ENCODE results near the gene POLR3H.

POLR3H gene

DNA sequence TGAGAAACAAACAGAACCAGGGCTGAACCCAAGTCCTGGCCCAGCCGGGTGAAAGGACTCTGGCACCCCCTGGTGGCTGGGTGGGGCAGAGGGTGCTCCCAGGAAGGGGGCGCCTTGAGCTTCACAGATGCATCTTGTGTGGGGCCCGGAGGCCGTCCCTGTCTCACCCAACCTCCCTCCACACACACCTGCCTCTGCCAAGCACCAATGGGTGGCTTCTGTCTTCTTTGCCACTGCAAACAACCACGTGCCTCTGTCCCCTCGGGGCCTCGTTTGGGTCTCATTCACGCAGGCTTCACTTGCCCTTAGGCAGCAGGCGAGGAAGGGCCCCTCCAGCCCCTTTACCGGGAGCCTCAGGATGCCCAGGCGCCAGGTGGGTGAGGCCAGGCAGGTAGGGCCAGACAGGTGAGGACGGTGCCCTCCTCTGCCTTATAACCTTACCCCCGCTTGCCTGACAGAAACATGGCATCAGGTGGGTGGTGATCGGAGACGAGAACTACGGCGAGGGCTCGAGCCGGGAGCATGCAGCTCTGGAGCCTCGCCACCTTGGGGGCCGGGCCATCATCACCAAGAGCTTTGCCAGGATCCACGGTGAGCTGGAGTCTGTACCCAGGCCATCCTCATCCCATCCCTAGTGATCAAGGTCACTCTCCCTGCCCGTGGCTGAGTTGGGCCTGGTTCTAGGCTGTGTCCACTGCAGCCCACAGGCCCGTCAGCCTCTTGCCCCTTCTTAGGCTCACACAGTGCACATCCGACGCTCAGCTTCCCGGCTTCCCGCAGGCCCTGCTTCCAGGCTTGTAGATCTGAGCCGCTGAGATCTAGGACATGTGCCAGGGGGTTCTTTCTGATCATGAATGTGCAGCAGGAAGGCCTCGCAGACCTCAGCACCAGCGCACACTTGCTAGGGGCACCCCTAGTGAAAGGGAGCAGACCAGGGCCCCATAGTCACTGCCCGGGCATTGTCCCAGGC is 17.2 kb downstream of the POLR3H start:
- Histone ChIP-seq H3K9me3 (ENCODE audit: low read depth, low read length) (no peaks in the 10 kb centered on the region), H3K9ac (ENCODE audit: insufficient read length) (no peak overlapping the region), H3K27ac (peak overlapping the region; percentile 60), H3K36me3 (ENCODE audit: insufficient read depth, low read length) (peaks cover 68% of the 10 kb centered on the region), H3K4me3 (no peak overlapping the region)
- TF ChIP-seq POLR2AphosphoS5 (IDR thresholded peaks at IDR 0.05; ENCODE audit: borderline replicate concordance, low read depth, low read length) = peak; percentile 29; the same call in 1 of the 2 replicates
- TF ChIP-seq EZH2 (IDR thresholded peaks at IDR 0.05) = no peak
- no peak for TF ChIP-seq FOXP2 (optimal IDR thresholded peaks at IDR 0.05; ENCODE audit: control extremely low read depth, extremely low read length, insufficient read depth)
- no peak for DNase-seq (ENCODE audit: low read depth, low spot score)

DNA sequence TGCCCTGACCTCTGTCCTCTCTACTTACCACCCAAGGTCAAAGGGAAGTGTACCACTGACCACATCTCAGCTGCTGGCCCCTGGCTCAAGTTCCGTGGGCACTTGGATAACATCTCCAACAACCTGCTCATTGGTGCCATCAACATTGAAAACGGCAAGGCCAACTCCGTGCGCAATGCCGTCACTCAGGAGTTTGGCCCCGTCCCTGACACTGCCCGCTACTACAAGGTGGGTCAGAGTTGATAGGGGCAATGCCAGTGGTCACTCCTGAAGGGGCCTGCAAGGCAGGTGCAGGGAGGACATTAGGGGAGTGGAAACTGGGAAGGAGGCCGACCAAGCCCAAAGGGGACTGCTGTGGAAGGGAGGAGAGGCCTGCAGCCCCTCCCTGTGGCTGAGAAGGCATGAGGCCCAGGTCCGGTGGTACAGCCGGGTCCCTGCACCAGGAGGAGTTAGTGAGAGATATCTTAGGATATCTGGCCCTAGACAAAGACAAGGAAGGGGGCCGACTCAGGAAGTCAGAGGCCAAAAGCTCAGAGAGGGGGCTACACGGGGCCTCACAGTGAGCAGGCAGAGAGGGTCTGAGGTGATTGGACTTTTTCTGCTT is 17.9 kb downstream of the POLR3H start:
- Histone ChIP-seq H3K27ac (peak overlapping the region; percentile 60), H3K4me3 (no peak overlapping the region), H3K9me3 (ENCODE audit: low read depth, low read length) (no peaks in the 10 kb centered on the region), H3K36me3 (ENCODE audit: insufficient read depth, low read length) (peaks cover 60% of the 10 kb centered on the region), H3K9ac (ENCODE audit: insufficient read length) (no peak overlapping the region)
- no peak; the same call in 1 of the 2 replicates for TF ChIP-seq POLR2AphosphoS5 (IDR thresholded peaks at IDR 0.05; ENCODE audit: borderline replicate concordance, low read depth, low read length)
- TF ChIP-seq FOXP2 (optimal IDR thresholded peaks at IDR 0.05; ENCODE audit: control extremely low read depth, extremely low read length, insufficient read depth) = no peak
- DNase-seq (ENCODE audit: low read depth, low spot score) = no peak

GRCh38 chr22:41525450-41526225 is 18.6 kb downstream of the POLR3H start:
- no peak overlapping the region for H3K4me3 ChIP-seq
- no peak overlapping the region for H3K9ac ChIP-seq (ENCODE audit: insufficient read length)
- no peak for DNase-seq (ENCODE audit: low read depth, low spot score)
- H3K9me3 ChIP-seq (ENCODE audit: low read depth, low read length) = no peaks in the 10 kb centered on the region
- no peak for TF ChIP-seq FOXP2 (optimal IDR thresholded peaks at IDR 0.05; ENCODE audit: control extremely low read depth, extremely low read length, insufficient read depth)
- TF ChIP-seq EZH2 (IDR thresholded peaks at IDR 0.05) = no peak
- no peak for TF ChIP-seq POLR2AphosphoS5 (IDR thresholded peaks at IDR 0.05; ENCODE audit: borderline replicate concordance, low read depth, low read length)
- peak overlapping the region; percentile 60; the same call in 1 of the 2 replicates for H3K27ac ChIP-seq
- H3K36me3 ChIP-seq (ENCODE audit: insufficient read depth, low read length) = peaks cover 53% of the 10 kb centered on the region

DNA sequence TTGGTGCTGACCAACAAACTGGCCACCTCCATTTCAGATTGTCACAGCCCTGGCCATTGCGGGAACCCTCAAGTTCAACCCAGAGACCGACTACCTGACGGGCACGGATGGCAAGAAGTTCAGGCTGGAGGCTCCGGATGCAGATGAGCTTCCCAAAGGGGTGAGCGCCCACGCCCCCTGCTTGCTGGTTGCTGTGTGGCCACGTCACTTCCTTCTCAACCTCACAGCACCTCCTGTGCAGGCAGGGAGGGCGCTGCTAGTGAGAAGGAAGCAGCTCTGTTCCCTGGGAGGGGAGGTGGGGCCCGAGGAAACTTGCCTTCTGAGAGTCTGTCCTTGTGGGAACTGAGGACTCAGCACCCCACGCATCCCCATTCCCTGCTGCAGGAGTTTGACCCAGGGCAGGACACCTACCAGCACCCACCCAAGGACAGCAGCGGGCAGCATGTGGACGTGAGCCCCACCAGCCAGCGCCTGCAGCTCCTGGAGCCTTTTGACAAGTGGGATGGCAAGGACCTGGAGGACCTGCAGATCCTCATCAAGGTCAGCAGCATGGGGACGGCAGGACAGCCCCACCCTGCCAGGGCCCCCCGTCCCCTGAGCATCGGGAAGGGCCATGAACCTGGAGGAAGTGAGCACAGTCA is 19.3 kb downstream of the POLR3H start:
- TF ChIP-seq EZH2 (IDR thresholded peaks at IDR 0.05) = no peak
- TF ChIP-seq POLR2AphosphoS5 (IDR thresholded peaks at IDR 0.05; ENCODE audit: borderline replicate concordance, low read depth, low read length) = peak; percentile 7; the same call in 1 of the 2 replicates
- no peak for TF ChIP-seq FOXP2 (optimal IDR thresholded peaks at IDR 0.05; ENCODE audit: control extremely low read depth, extremely low read length, insufficient read depth)
- H3K36me3 ChIP-seq (ENCODE audit: insufficient read depth, low read length) = peaks cover 51% of the 10 kb centered on the region
- no peaks in the 10 kb centered on the region for H3K9me3 ChIP-seq (ENCODE audit: low read depth, low read length)
- H3K9ac ChIP-seq (ENCODE audit: insufficient read length) = no peak overlapping the region
- no peak overlapping the region for H3K4me3 ChIP-seq
- DNase-seq (ENCODE audit: low read depth, low spot score) = no peak
- peak overlapping the region; percentile 64; the same call in 1 of the 2 replicates for H3K27ac ChIP-seq

- TF ChIP-seq FOXP2 (optimal IDR thresholded peaks at IDR 0.05; ENCODE audit: control extremely low read depth, extremely low read length, insufficient read depth) (no peak), POLR2AphosphoS5 (IDR thresholded peaks at IDR 0.05; ENCODE audit: borderline replicate concordance, low read depth, low read length) (peak; percentile 11; the same call in 1 of the 2 replicates)
- Histone ChIP-seq H3K9ac (ENCODE audit: insufficient read length) (no peak overlapping the region), H3K4me3 (no peak overlapping the region), H3K36me3 (ENCODE audit: insufficient read depth, low read length) (peaks cover 49% of the 10 kb centered on the region), H3K27ac (peak overlapping the region; percentile 64), H3K9me3 (ENCODE audit: low read depth, low read length) (no peaks in the 10 kb centered on the region)
- no peak for DNase-seq (ENCODE audit: low read depth, low spot score)
Measured at GRCh38 chr22:41524251-41524661, 20.0 kb downstream of the POLR3H start.

DNA sequence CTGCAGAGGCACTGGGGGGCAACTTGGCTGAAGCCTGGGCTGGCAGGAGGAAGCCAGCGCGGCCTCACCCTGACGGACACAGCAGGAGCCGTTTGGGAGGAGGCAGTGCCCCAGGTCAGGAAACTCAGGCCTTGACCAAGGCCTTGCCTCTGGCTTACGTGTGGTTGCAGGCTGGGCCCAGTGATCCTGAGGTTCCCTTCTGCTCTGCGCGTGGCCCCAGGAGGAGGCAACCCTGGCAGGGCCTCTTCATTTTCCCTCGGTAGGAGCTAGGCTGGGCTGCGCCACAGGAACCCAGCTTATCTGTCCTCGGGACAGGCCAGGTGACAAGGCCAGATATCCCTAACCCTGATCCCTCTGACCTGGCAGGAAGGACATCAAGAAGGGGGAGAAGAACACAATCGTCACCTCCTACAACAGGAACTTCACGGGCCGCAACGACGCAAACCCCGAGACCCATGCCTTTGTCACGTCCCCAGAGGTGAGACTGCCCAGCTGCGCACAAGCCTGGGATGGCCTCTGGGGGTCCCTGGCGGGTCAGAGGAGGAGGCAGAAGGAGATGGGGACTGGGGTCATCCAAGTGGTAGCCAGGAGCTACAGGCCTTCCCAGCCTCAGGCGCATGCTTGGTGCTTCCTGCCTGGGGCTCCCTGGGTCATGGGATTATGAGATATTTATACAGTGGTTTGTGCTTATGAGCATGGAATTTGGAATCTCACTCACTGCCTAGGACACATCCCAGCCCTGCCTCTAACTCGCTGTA is 20.6 kb downstream of the POLR3H start:
- TF ChIP-seq EZH2 (IDR thresholded peaks at IDR 0.05) (no peak), POLR2AphosphoS5 (IDR thresholded peaks at IDR 0.05; ENCODE audit: borderline replicate concordance, low read depth, low read length) (no peak; the same call in 1 of the 2 replicates), FOXP2 (optimal IDR thresholded peaks at IDR 0.05; ENCODE audit: control extremely low read depth, extremely low read length, insufficient read depth) (no peak)
- no peak for DNase-seq (ENCODE audit: low read depth, low spot score)
- H3K27ac ChIP-seq = peak overlapping the region; percentile 64
- no peaks in the 10 kb centered on the region for H3K9me3 ChIP-seq (ENCODE audit: low read depth, low read length)
- no peak overlapping the region for H3K4me3 ChIP-seq
- peaks cover 43% of the 10 kb centered on the region for H3K36me3 ChIP-seq (ENCODE audit: insufficient read depth, low read length)
- H3K9ac ChIP-seq (ENCODE audit: insufficient read length) = no peak overlapping the region

GRCh38 chr22:41522813-41523212 is 21.5 kb downstream of the POLR3H start:
- 0 out of 2 replicates have a peak overlapping the region, but pooled peaks have one; percentile 64 for H3K27ac ChIP-seq
- H3K9me3 ChIP-seq (ENCODE audit: low read depth, low read length) = no peaks in the 10 kb centered on the region
- H3K36me3 ChIP-seq (ENCODE audit: insufficient read depth, low read length) = peaks cover 39% of the 10 kb centered on the region

More at GRCh38 chr22:41522813-41523212, 21.5 kb downstream of the POLR3H start:
- TF ChIP-seq POLR2AphosphoS5 (IDR thresholded peaks at IDR 0.05; ENCODE audit: borderline replicate concordance, low read depth, low read length) (no peak), EZH2 (IDR thresholded peaks at IDR 0.05) (no peak), FOXP2 (optimal IDR thresholded peaks at IDR 0.05; ENCODE audit: control extremely low read depth, extremely low read length, insufficient read depth) (no peak)
- Histone ChIP-seq H3K9ac (ENCODE audit: insufficient read length) (no peak overlapping the region), H3K4me3 (no peak overlapping the region)
- no peak for DNase-seq (ENCODE audit: low read depth, low spot score)
